Spinal cord (tissue), 10 donors: ENCODE results near the gene KRT79. TPM values are rescaled to one million over a fixed set of nuclear protein-coding genes. Genes with fewer than 3 reads are reported as not detected.

Experiments used
- DNase-seq, 6 donors: peaks; one replicate each; pipeline versions ENCODE4 v3.0.0 to v3.0.0-alpha.2; 2013 to 2015; ENCODE audit warnings: low spot score in 6 of 6, low read depth in 4 of 6
- H3K27ac ChIP-seq: one replicate; pipeline ENCODE4 v1.5.1; 2013; ENCODE audit warnings: low read depth, low read length, control low read depth
- H3K27me3 ChIP-seq: one replicate; pipeline ENCODE4 v1.6.1; 2013; ENCODE audit warnings: low read length; ENCODE audit not compliant: control insufficient read depth, insufficient read depth
- H3K36me3 ChIP-seq: one replicate; pipeline ENCODE4 v1.6.1; 2013; ENCODE audit warnings: low read length; ENCODE audit not compliant: control insufficient read depth, insufficient read depth
- H3K4me1 ChIP-seq: one replicate; pipeline ENCODE4 v1.6.1; 2013; ENCODE audit warnings: low read length; ENCODE audit not compliant: control insufficient read depth, insufficient read depth
- H3K4me3 ChIP-seq: one replicate; pipeline ENCODE4 v1.5.1; 2013; ENCODE audit warnings: low read depth, low read length, control low read depth
- H3K9me3 ChIP-seq: one replicate; pipeline ENCODE4 v1.6.1; 2013; ENCODE audit warnings: low read length; ENCODE audit not compliant: control insufficient read depth, insufficient read depth
- WGBS: methylation state at CpG from one replicate; pipeline ENCODE4 v1.1.5; 2013; ENCODE audit warnings: missing lambda C conversion rate; ENCODE audit not compliant: insufficient coverage; 5-methylcytosine and 5-hydroxymethylcytosine counted together
- polyA plus RNA-seq, 2 donors: library from polyadenylated mRNA; unstranded; fragments of 120-200 nt; gene quantifications; one replicate each; pipeline ENCODE4 v1.2.1, GENCODE V29; 2013; ENCODE audit not compliant: insufficient read length in 2 of 2
- total RNA-seq, 2 donors: library from RNA; depleted of rRNA in 1 of 2; stranded (reverse); fragments of 120-200 nt in 1 of 2; fragments of >200 nt in 1 of 2; gene quantifications; one replicate each; pipeline versions ENCODE4 v1.2.3 to v1.2.4, GENCODE V29; 2013 to 2014
- donor health status: healthy.

Gene KRT79
- total and polyA plus RNA-seq, 4 donors: 0.10 to 1.4 (median 0.83) TPM

DNA sequence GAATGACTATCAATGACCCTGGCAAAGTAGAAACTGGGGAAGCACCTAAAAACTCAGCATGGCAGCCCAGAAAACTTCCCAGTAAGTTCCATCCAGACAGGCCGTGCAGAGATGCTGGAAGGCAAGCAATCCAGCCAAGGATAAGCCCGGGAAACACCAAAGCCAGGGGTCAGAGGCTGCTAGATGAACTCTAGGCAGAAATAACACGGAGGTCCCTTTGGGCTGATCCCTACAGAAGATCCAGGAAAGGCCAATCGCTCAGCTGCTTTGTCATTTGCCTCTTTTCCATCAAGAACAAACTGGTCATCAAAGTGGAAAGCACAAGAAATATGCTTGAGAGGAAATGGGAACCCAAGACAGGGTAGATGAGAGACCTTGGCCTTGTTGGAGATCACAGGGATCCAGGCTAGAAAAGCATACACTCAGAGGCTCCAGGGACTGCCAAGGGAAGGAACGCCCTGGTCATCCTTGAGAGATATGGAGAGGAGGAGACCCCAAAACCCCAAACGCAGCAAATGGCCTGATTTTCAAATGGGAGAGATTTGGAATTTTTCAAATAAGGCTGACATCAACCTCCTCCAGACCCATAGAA, 6.5 kb downstream of the KRT79 start:
- peaks cover 2% of the 10 kb centered on the region for H3K4me1 ChIP-seq
- H3K9me3 ChIP-seq: no peaks in the 10 kb centered on the region
- no peaks in the 10 kb centered on the region for H3K36me3 ChIP-seq
- no peak overlapping the region for H3K4me3 ChIP-seq
- 71% methylated on average over 4 of the region's 6 CpGs for whole genome bisulfite sequencing
- DNase-seq: no peak
- H3K27ac ChIP-seq: no peak overlapping the region
- peaks cover 2% of the 10 kb centered on the region for H3K27me3 ChIP-seq

DNA sequence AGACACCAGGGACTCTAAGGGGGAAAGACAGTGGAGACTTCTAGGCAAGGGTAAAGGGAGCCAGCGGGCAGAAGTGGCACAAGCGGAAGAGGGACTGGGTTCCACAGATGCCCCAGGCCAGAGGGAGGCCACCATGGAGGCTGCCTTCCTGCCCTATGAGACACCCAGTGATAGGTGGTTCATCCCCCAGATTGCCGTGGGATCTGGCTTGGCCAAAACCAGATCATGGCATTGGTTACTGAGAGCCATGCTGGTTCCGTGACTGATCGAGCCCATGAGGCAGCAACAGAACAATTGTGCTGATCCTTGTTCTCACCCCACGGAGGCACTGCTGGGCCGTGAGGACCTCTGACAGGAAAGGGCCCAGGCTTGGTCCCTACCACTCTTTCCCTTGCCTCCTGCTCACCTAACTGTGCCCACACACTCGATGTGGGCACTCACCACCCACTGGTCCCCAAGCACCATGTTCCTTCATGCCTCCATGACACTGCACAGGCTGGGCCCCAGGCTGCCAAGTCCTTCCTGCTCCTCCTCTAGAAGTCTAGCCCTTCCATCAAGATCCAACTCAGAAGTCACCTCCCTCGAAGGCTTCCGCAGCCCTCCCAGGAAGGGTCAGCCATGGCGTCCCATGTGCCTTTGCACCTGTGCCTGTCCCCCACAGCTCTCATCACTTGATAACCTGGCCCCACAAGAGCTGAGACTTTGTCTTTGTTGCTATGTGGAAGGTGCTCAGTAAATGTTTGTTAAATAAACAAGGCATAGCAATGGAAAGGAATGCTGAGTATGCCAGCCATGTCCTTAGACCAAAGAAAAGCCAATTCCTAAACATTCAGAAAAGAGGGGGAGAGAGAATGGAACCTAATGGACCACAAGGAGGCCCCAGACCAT, 7.3 kb downstream of the KRT79 start:
- Histone ChIP-seq H3K27ac (no peak overlapping the region), H3K4me1 (peaks cover 2% of the 10 kb centered on the region), H3K9me3 (no peaks in the 10 kb centered on the region), H3K27me3 (peaks cover 2% of the 10 kb centered on the region), H3K4me3 (no peak overlapping the region), H3K36me3 (no peaks in the 10 kb centered on the region)
- DNase-seq: no peak
- 95% methylated on average over 8 of the region's 11 CpGs for WGBS

DNA sequence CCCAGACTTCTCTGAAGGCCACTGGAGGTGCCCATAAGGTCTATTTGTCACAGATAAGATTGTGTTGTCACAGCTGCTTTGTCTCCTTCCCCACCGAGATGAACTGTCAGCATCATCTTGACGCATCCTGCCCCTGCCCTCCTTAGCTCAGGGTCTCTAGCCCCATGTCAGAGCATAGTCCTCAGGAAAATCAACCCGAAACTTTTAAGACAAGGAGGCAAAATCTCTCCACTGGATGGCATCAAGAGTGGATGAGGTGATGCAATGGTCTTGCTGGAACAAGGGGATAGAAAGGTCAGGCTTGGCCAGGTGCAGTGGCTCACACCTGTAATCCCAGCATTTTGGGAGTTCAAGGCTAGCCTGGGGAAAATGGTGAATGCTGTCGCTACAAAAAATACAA, 8.2 kb downstream of the KRT79 start:
- 75% methylated on average over 4 of the region's 4 CpGs for WGBS

DNA sequence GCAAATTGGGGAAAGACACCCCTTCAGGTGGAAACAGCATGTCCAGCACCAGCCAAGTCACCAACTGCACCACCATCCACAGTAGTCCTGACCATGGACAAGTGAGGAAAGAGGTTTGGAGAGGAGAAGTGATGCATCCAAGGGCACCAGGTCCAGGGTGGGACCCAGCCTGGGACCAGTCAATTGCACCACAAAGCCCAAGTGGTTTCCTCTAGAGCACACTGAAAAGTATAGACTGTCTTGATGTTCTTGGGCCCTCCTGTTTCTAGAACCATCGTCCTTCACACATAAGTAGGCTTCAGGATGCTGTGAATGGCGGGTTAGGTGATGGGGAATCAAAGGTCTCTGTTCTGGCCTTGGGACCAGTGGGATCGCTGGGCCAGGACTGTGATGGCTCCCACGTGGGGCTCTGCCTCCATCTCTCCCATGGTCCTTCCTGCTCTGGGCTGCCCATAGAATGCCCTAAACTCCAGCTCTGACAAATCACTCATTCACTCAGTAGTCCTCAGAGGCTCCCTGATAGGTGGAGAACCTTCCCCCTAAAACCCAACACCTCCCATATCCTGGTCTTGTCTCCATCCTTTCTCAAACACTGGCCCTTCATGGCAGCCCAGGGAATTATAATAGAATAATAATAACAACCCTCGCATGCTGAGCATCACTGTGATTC, 9.2 kb downstream of the KRT79 start:
- Histone ChIP-seq H3K9me3 (no peaks in the 10 kb centered on the region), H3K36me3 (no peaks in the 10 kb centered on the region), H3K4me3 (no peak overlapping the region), H3K27ac (no peak overlapping the region), H3K4me1 (peaks cover 2% of the 10 kb centered on the region), H3K27me3 (peaks cover 2% of the 10 kb centered on the region)
- no peak for DNase-seq
- no CpG with 5 or more reads among the region's 5 CpGs for WGBS

More for the DNA sequence above, 8.2 kb downstream of the KRT79 start:
- Histone ChIP-seq H3K4me1 (peaks cover 2% of the 10 kb centered on the region), H3K9me3 (no peaks in the 10 kb centered on the region), H3K27ac (no peak overlapping the region), H3K27me3 (peaks cover 2% of the 10 kb centered on the region), H3K36me3 (no peaks in the 10 kb centered on the region), H3K4me3 (no peak overlapping the region)
- no peak for DNase-seq

DNA sequence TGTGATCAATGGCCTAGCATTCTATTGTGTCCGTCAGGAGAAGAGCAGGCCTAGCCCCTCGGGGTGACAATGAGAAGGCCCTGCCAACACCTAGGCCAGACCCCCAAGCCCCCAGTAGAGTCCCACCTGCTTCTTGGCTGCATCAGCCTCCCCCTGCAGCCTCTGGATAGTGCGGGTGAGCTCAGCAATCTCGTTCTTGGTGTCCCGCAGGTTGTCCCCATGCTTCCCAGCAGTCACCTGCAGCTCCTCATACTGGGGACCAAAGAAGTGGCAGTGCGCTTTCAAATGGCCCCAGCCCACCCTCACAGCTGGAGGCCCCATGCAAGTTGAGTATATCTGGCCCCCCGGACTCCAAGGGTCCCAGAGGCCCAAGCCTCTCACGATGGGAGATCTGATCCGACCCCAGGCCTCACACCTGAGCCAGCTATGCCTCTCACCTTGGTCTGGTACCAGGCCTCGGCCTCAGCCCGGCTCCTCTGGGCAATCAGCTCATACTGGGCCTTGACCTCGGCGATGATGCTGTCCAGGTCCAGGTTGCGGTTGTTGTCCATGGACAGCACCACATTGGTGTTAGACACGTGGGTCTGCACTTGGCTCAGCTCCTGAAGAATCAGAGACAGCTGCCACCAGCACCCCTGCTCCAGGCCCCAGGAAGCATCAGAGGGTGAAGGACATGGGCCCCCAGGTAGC, 10.2 kb downstream of the KRT79 start:
- WGBS: 90% methylated on average over 15 of the region's 15 CpGs
- DNase-seq: no peak
- Histone ChIP-seq H3K36me3 (no peaks in the 10 kb centered on the region), H3K9me3 (no peaks in the 10 kb centered on the region), H3K27me3 (no peaks in the 10 kb centered on the region), H3K4me1 (peaks cover 2% of the 10 kb centered on the region), H3K4me3 (no peak overlapping the region), H3K27ac (no peak overlapping the region)

DNA sequence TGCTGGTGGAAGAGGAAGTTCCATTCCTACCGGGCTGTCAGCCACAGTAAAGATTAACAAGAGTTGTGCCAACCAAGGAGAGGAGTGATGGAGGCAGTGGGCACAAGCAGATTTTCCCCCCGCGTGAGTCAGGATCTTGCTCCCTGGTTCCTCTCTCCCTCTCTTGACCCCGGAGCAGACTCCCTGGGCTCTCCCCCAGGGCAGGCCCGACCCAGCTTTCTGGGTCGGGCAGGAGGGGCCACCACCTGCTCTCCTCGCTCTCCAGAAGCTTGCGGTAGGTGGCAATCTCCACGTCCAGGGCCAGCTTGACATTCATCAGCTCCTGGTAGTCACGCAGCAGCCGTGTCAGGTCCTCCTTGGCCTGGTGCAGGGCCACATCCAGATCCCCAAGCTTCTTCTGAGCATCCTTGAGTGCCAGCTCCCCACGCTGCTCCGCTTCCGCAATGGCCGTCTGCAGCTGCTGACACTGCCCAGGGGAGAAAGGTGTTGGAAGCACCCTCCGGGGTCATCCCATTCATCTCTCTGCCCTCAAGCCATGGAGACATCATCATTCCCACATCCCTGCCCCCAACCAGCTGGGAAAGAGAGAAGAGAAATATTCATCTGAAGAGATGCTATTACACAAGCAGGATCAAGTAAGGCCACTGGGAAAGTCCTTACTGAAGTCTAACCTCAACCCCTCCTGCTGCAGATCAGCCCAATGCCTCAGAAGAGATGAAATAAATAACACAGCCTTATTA, 11.2 kb downstream of the KRT79 start:
- H3K36me3 ChIP-seq: no peaks in the 10 kb centered on the region
- no peak overlapping the region for H3K4me3 ChIP-seq
- no peaks in the 10 kb centered on the region for H3K27me3 ChIP-seq
- H3K27ac ChIP-seq: no peak overlapping the region
- DNase-seq: no peak
- H3K4me1 ChIP-seq: peaks cover 2% of the 10 kb centered on the region
- WGBS: 88% methylated on average over 12 of the region's 16 CpGs
- no peaks in the 10 kb centered on the region for H3K9me3 ChIP-seq

DNA sequence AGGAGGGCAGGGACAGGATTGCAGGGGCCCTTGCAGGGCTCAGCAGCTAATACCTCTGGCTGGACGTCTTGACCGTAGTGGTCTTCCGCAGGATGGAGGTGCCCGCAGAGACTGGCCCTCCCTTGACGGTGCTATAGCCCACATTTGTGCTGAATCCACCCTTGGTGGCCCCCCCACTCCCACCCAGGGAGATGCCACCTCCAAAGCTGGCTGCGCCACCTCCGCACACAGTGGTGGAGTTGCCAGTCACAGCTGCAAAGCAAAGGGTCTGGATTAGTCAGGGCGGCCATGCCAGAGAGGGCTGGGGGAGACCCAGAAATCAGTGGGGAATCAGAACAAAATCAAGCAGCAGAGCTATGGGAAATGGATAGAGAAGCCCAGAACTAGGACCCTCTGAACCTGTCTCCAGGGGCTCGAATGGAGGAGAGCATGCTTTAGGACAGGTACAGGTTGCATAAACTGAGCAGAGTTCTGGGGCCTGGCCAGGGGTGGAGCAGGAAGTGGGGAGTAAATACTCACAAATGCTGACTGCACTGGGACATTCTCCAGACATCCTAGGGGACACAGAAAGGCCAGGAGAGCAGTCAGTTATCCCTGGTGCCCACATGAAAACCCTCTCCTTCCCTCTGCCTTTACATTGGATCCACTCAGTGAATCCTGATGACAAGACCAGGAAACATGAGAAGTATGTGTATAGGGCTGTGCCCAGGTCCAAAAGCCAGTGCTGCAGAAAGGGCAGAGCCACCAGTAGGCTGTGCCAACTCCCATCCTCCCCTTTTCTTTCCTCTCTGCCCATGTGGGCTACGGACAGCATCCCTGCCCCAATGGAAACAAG, 12.1 kb downstream of the KRT79 start:
- H3K4me1 ChIP-seq: peaks cover 2% of the 10 kb centered on the region
- H3K27ac ChIP-seq: no peak overlapping the region
- H3K4me3 ChIP-seq: no peak overlapping the region
- WGBS: 77% methylated on average over 9 of the region's 10 CpGs
- no peak for DNase-seq
- no peaks in the 10 kb centered on the region for H3K9me3 ChIP-seq
- no peaks in the 10 kb centered on the region for H3K27me3 ChIP-seq
- no peaks in the 10 kb centered on the region for H3K36me3 ChIP-seq

DNA sequence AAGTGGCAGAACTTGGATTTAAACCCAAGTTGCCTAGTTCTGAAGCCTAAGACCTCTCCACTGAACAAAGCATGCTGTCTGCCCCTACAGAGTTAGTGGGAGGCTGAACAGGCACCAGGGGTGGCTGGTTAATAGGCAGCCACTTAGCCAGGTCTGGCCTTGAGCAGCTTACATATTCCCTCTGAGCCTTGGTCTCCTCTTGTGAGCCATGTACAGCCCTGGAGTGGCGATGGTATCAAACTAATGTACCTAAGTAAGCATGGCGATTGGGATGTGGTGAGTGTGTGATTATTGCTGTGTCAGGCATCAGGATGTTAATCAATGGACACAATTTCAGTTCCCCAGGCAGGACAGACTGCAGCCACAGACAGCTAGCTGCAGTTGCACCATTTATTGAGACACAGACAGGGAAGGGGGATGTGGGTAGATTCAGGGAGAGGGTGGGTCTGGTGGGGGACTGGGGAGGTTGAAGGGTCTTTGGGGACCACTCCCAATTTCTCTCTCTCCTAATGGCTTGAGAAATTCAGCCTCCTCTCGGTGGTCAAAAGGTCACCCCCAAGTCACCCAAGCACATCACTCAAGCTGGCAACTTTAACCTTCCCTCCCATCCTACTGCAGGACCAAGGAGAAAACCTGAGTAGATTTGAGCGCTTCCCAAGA, 12.9 kb downstream of the KRT79 start:
- Histone ChIP-seq H3K36me3 (no peaks in the 10 kb centered on the region), H3K27me3 (no peaks in the 10 kb centered on the region), H3K4me3 (no peak overlapping the region), H3K27ac (no peak overlapping the region), H3K9me3 (no peaks in the 10 kb centered on the region), H3K4me1 (peaks cover 2% of the 10 kb centered on the region)
- no peak for DNase-seq
- 82% methylated on average over 3 of the region's 4 CpGs for WGBS
